BJ (cell line): ENCODE data around the gene CLHC1. TPM values are rescaled to one million over a fixed set of nuclear protein-coding genes. Genes with fewer than 3 reads are reported as not detected.
"Not testable (repeated sequence)": the region's sequence is repeated elsewhere in the genome, so short reads cannot be mapped to it uniquely, and the experiment has no call there.

Experiments
- CTCF ChIA-PET: fragments of 350-600 bp; formaldehyde crosslinking; extraction: SDS; loops from one replicate; lab custom pipeline; 2021; ENCODE audit warnings: antibody characterized with exemption, inconsistent platforms; lab: Yijun Ruan, JAX
- POLR2A ChIA-PET: fragments of 300-600 bp; sonication (Branson Sonifier 250); formaldehyde crosslinking; extraction: SDS; loops from one replicate; lab custom pipeline; 2021; ENCODE audit warnings: antibody characterized with exemption; lab: Charles Lee
- DNase-seq: peaks from one replicate; pipeline ENCODE4 v3.0.0-alpha.2; 2011; ENCODE audit warnings: low read depth
- H3K27me3 ChIP-seq: 2 replicates; pipeline ENCODE4 v1.6.0; 2011; ENCODE audit warnings: low read length; ENCODE audit not compliant: control insufficient read depth, insufficient read depth
- H3K36me3 ChIP-seq: 2 replicates; pipeline ENCODE4 v1.5.1; 2011; ENCODE audit warnings: low read length; ENCODE audit not compliant: control insufficient read depth, insufficient read depth
- H3K4me3 ChIP-seq: 2 replicates; pipeline ENCODE4 v1.5.1; 2011; ENCODE audit warnings: low read depth, mild to moderate bottlenecking, control low read depth, low read length
- CTCF ChIP-seq: IDR thresholded peaks from 2 replicates; pipeline ENCODE4 v1.5.1; 2011; ENCODE audit warnings: low read depth, mild to moderate bottlenecking, control low read depth, inconsistent platforms, low read length, moderate library complexity; ENCODE audit not compliant: insufficient read depth
- polyA plus RNA-seq: library from polyadenylated mRNA; depleted of rRNA; stranded (reverse); fragments of >200 nt; gene quantifications from 2 replicates; pipeline ENCODE4 v1.2.3, GENCODE V29; 2011

The CLHC1 gene
- polyA plus RNA-seq, 1 experiment = 3.8 TPM

GRCh38 chr2:55147041-55147440, 85.1 kb downstream of the CLHC1 start:
- H3K36me3 ChIP-seq = no peaks in the 10 kb centered on the region
- H3K27me3 ChIP-seq = no peaks in the 10 kb centered on the region
- DNase-seq = no peak
- TF ChIP-seq CTCF = no peak
- ChIA-PET POLR2A (no interaction called here), CTCF (no interaction called here)
- no peak overlapping the region for H3K4me3 ChIP-seq

GRCh38 chr2:55146263-55146662, 85.8 kb downstream of the CLHC1 start:
- DNase-seq = no peak
- ChIA-PET POLR2A (no interaction called here), CTCF (no interaction called here)
- Histone ChIP-seq H3K27me3 (no peaks in the 10 kb centered on the region), H3K4me3 (no peak overlapping the region), H3K36me3 (no peaks in the 10 kb centered on the region)
- TF ChIP-seq CTCF = no peak

GRCh38 chr2:55144922-55145820, 86.9 kb downstream of the CLHC1 start:
- H3K4me3 ChIP-seq = no peak overlapping the region
- DNase-seq = no peak
- no peaks in the 10 kb centered on the region for H3K27me3 ChIP-seq
- no peak for TF ChIP-seq CTCF
- H3K36me3 ChIP-seq = no peaks in the 10 kb centered on the region
- ChIA-PET CTCF (interaction anchor here (0.5 kb wide), 1 partner anchor 62 kb away, joined by 3 read pairs; no protein-coding TSS in a partner anchor), POLR2A (no interaction called here)

GRCh38 chr2:55143706-55144105, 88.4 kb downstream of the CLHC1 start:
- POLR2A ChIA-PET, H3K36me3 ChIP-seq, H3K4me3 ChIP-seq, H3K27me3 ChIP-seq, DNase-seq, CTCF ChIA-PET: not testable (repeated sequence)

GRCh38 chr2:55142518-55142917, 89.6 kb downstream of the CLHC1 start:
- Histone ChIP-seq H3K27me3 (no peaks in the 10 kb centered on the region), H3K4me3 (no peak overlapping the region), H3K36me3 (no peaks in the 10 kb centered on the region)
- DNase-seq = no peak
- ChIA-PET POLR2A (no interaction called here), CTCF (no interaction called here)
- no peak for TF ChIP-seq CTCF
